ENCODE results near the gene PHF23.

- TF ChIP-seq POLR2AphosphoS5 (IDR thresholded peaks at IDR 0.05; ENCODE audit: low read depth, low read length) (no peak), REST (IDR thresholded peaks at IDR 0.05; ENCODE audit: insufficient read depth in 1 of 2, low read depth in 2 of 2, low read length in 2 of 2) (no peak), FOXP2 (optimal IDR thresholded peaks at IDR 0.05; ENCODE audit: borderline replicate concordance, extremely low read depth, extremely low read length, insufficient read depth) (no peak)
Observed at GRCh38 chr17:7260651-7261378, 21.6 kb upstream of the PHF23 start.

Data from PFSK-1 (cell line).